Measurements from ENCODE around the gene TMEM258. TPM values are rescaled to one million over a fixed set of nuclear protein-coding genes. Genes with fewer than 3 reads are reported as not detected.
A peak's percentile ranks its signal among the peaks of the same experiment; 100 is the strongest.

TMEM258 gene
- total RNA-seq, 1 donor from 2014 or later = 71.4 TPM

GRCh38 chr11:61832207-61832606 is 39.8 kb upstream of the TMEM258 start:
- H3K4me1 ChIP-seq = peaks cover 35% of the 10 kb centered on the region

GRCh38 chr11:61830237-61831105 is 38.1 kb upstream of the TMEM258 start:
- no peak overlapping the region for H3K27ac Mint-ChIP-seq
- no peak for TF ChIP-seq EZH2phosphoT487 (IDR thresholded peaks at IDR 0.05)
- no peak for TF ChIP-seq EZH2 (IDR thresholded peaks at IDR 0.05)
- TF ChIP-seq CTCF (IDR thresholded peaks at IDR 0.05) = no peak
- H3K4me3 Mint-ChIP-seq = peak overlapping the region; percentile 92
- Histone ChIP-seq H3K36me3 (no peaks in the 10 kb centered on the region), H3K9ac (peak overlapping the region; percentile 81), H3F3A (ENCODE audit: low read depth) (peaks cover 51% of the 10 kb centered on the region), H3K9me3 (ENCODE audit: low read depth) (no peaks in the 10 kb centered on the region), H3K27me3 (no peaks in the 10 kb centered on the region), H3K79me2 (ENCODE audit: low read depth) (peaks cover 83% of the 10 kb centered on the region), H3K27ac (no peak overlapping the region), H3K4me1 (peaks cover 44% of the 10 kb centered on the region), H4K20me1 (ENCODE audit: low read depth) (peaks cover 66% of the 10 kb centered on the region), H3K4me2 (peak overlapping the region; percentile 95), H3K4me3 (peak overlapping the region; percentile 98), H2AFZ (replicated peaks) (no peak overlapping the region)
- peaks cover 3% of the 10 kb centered on the region for H3K27me3 Mint-ChIP-seq (ENCODE audit: insufficient read depth, low read depth)
- no peak for DNase-seq (ENCODE audit: low spot score)
- H3K9me3 Mint-ChIP-seq = no peaks in the 10 kb centered on the region
- peaks cover 24% of the 10 kb centered on the region for H3K36me3 Mint-ChIP-seq
- peaks cover 68% of the 10 kb centered on the region for H3K4me1 Mint-ChIP-seq

More at GRCh38 chr11:61832207-61832606, 39.8 kb upstream of the TMEM258 start:
- Mint-ChIP-seq H3K4me3 (peak overlapping the region; percentile 77), H3K27ac (no peak overlapping the region), H3K4me1 (peaks cover 58% of the 10 kb centered on the region), H3K36me3 (peaks cover 23% of the 10 kb centered on the region), H3K9me3 (no peaks in the 10 kb centered on the region), H3K27me3 (ENCODE audit: insufficient read depth, low read depth) (peaks cover 3% of the 10 kb centered on the region)
- Histone ChIP-seq H3K9ac (no peak overlapping the region), H3K79me2 (ENCODE audit: low read depth) (peaks cover 91% of the 10 kb centered on the region), H3K4me3 (no peak overlapping the region), H4K20me1 (ENCODE audit: low read depth) (peaks cover 83% of the 10 kb centered on the region), H3K4me2 (peak overlapping the region; percentile 95), H3K9me3 (ENCODE audit: low read depth) (no peaks in the 10 kb centered on the region), H2AFZ (replicated peaks) (no peak overlapping the region), H3K36me3 (no peaks in the 10 kb centered on the region), H3F3A (ENCODE audit: low read depth) (peaks cover 36% of the 10 kb centered on the region), H3K27ac (no peak overlapping the region), H3K27me3 (no peaks in the 10 kb centered on the region)
- TF ChIP-seq EZH2 (IDR thresholded peaks at IDR 0.05) = no peak
- no peak for TF ChIP-seq CTCF (IDR thresholded peaks at IDR 0.05)
- no peak for TF ChIP-seq EZH2phosphoT487 (IDR thresholded peaks at IDR 0.05)
- no peak for DNase-seq (ENCODE audit: low spot score)

- Histone ChIP-seq H3K9me3 (ENCODE audit: low read depth) (no peaks in the 10 kb centered on the region), H3K27ac (no peak overlapping the region), H3K9ac (peak overlapping the region; percentile 81), H3K4me1 (peaks cover 44% of the 10 kb centered on the region), H2AFZ (replicated peaks) (no peak overlapping the region), H4K20me1 (ENCODE audit: low read depth) (peaks cover 59% of the 10 kb centered on the region), H3F3A (ENCODE audit: low read depth) (peaks cover 51% of the 10 kb centered on the region), H3K27me3 (no peaks in the 10 kb centered on the region), H3K4me3 (peak overlapping the region; percentile 98), H3K79me2 (ENCODE audit: low read depth) (peaks cover 76% of the 10 kb centered on the region), H3K36me3 (no peaks in the 10 kb centered on the region), H3K4me2 (peak overlapping the region; percentile 95)
- no peak for TF ChIP-seq EZH2phosphoT487 (IDR thresholded peaks at IDR 0.05)
- no peak for TF ChIP-seq EZH2 (IDR thresholded peaks at IDR 0.05)
- no peak for TF ChIP-seq CTCF (IDR thresholded peaks at IDR 0.05)
- peaks cover 3% of the 10 kb centered on the region for H3K27me3 Mint-ChIP-seq (ENCODE audit: insufficient read depth, low read depth)
- peaks cover 65% of the 10 kb centered on the region for H3K4me1 Mint-ChIP-seq
- H3K9me3 Mint-ChIP-seq = no peaks in the 10 kb centered on the region
- peak overlapping the region; percentile 92 for H3K4me3 Mint-ChIP-seq
- H3K36me3 Mint-ChIP-seq = peaks cover 23% of the 10 kb centered on the region
- no peak for DNase-seq (ENCODE audit: low spot score)
- H3K27ac Mint-ChIP-seq = peak overlapping the region; percentile 65
Measured at GRCh38 chr11:61829806-61830205, 37.4 kb upstream of the TMEM258 start.

Data from neural progenitor cell (in vitro differentiated cells).